CD4-positive, alpha-beta T cell treated with Interleukin-17A for 4 hours (primary cell): ENCODE data around the gene CD22.

ENCODE experiments used
- DNase-seq: peaks from one replicate; pipeline ENCODE4 v3.0.0-alpha.2; 2020; ENCODE audit warnings: mixed read lengths

Gene CD22

DNA sequence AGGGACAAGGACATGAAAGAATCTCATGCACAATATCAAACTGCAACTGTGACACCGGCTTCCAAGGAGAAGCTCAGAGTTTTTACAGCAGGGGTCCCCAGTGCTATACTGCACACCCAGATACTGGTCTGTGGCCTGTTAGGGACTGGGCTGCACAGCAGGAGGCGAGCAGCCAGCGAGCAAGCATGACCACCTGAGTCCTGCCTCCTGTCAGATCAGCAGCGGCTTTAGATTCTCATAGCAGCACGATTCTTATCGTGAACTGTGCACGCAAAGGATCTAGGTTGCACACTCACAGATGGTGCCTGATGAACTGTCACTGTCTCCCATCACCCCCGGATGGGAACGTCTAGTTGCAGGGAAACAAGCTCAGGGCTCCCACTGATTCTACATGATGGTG is 13.1 kb upstream of the CD22 start:
- DNase-seq: no peak

DNA sequence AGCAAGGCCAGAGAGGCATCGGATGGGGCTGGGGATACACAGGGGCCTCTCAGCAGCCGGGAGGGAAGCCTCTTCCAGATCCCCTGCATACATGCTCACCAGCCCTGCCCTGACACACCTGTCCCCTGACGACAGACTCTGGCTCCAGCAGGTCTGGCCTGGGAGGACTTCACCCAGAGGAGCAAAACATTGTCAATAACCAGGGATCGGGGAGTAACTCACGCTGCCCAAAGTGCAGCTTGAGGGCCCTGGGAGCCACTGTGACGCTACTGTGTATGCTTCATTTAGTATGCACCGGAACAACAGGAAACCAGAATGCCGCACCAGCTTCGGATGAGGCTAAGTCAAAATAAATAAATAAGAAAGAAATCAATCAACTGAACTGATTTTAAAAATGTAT is 12.4 kb upstream of the CD22 start:
- DNase-seq: no peak

DNA sequence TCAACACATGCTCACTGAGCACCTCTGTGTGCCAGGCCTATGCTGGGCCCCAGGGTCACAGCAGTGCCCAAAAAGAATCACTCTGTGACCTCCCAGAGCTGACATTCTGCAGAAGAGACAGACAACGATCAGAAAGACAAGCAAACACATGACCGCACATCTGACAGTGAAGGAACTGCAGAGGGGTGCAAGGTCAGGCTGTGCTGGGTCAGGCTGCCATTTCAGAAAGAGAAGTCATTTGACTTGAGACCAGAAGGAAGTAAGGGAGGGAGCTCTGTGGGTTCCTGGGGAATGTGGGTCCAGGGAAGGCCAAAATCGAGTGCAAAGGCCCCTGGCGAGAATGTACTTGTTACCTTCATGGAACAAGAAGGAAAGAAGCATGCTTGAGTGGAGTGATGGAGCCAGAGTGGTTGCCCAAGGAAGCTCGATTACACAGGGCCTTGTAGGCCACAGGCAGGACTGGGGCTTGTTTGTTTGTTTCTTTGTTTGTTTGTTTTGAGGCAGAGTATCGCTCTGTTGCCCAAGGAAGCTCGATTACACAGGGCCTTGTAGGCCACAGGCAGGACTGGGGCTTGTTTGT is 11.4 kb upstream of the CD22 start:
- DNase-seq: no peak

DNA sequence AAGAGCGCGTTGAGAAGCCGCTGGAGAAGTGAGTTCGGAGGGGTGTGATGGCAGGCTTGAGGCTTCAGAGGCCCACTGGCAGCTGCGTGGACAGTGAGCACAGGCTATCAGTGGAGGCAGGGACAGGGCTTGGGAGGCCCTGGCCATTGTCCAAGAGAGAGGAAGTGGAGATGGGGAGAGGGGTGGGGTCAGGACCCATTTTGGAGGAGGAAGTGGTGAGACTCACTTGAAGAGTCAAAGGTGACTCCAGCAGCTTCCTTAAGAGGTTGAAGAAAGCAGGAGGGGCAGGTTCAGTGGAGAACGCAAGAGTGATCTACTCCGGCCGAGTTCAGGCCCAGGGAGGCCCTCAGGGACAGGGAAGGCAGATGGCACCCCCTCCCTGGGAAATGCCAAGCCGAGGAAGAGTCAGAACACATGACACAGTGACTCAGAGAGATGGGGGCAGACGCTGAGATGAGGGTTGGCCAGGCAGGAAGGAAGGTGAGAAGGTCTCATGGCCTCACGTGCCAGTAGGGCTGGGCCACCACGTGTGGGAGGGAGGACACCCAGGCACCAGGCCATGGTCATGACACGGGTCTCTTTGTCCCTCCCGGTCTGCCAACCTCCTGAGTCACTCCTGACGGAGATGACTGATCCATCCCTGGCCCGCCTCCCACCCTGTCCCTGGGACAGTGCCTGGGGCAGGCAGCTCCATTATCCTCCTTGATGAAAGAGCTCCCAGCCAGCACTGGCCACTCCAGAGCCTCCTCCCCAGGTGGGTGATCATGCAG is 10.1 kb upstream of the CD22 start:
- DNase-seq: no peak

DNA sequence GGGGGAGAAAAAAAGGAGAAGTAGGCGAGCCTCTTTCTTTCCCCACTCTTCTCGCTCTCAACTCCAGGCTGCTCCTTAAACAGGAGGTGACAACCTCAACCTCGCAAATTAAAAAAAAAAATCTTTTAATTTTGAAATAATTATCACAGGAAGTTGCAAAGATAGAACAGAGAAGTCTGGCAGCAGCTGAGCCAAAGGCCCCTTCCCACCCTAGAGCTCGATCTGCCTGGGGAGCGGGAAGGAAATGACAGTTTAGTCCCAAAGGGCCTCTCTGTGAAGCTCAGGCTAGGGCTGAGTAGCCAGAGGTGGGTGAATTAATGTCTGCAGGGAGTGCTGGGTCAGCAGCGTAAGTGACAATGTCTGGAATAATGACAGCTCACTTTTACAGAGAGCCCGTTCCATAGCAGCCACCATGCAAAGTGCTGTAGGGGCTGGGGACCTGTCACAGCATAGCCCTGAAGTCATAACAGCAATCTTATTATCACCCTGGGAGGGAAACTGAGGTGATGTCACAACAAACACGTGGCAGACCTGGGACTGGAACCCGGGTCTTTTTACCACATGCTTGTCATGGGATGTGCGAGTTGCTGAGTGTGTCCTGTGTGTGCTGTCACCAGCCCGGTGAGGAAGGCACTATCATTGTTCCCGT is 8.8 kb upstream of the CD22 start:
- DNase-seq: no peak

DNA sequence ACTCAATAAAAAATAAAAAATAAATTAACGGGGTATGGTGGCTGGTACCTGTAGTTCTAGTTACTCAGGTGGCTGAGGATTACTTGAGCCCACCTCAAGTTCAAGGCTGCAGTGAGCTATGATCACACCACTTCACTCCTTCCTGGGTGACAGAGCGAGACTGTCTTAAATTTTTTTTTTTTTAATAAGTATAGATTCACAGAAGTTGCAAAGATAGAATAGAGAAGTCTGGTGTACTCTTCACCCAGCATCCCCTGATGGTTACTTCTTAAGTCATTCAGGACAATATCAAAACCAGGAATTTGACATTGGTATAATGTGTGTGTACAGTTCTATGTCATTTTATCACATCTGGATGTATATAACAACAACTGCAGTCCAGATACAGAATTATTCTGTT is 7.7 kb upstream of the CD22 start:
- DNase-seq: no peak

DNA sequence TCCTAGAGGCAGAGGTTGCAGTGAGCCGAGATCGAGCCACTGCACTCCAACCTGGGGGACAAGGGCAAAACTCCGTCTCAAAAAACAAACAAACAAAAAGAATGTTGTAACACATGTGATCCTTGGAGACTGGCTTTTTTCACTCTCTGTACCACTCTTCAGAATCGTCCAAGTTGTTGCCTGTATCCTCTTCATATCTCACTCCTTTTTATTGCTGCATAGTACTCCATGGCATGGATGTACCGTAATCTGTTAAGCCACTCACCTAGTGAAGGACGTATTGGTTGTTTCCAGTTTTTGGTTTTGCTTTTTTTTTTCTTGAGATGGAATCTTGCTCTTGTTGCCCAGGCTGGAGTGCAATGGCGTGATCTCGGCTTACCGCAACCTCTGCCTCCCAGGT is 7.0 kb upstream of the CD22 start:
- no peak for DNase-seq

DNA sequence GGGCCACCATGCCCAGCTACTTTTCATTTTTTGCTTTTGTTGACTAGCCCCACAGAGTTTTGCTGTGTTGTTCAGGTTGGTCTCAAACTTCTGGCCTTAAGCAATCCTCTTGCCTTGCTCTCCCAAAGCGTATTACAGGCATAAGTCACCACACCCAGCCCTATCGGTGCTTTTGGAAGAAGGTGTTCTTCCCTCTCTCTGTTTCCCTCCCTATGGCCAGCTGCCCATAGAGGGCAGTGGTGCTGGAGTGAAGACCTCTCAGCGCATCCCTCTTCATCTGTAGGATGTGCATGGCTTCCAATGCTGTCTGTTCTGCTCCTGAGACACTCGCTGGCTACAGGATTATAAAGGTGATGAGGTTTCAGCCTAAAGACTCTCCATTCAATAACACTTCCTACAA is 1.3 kb upstream of the CD22 start:
- no peak for DNase-seq

DNA sequence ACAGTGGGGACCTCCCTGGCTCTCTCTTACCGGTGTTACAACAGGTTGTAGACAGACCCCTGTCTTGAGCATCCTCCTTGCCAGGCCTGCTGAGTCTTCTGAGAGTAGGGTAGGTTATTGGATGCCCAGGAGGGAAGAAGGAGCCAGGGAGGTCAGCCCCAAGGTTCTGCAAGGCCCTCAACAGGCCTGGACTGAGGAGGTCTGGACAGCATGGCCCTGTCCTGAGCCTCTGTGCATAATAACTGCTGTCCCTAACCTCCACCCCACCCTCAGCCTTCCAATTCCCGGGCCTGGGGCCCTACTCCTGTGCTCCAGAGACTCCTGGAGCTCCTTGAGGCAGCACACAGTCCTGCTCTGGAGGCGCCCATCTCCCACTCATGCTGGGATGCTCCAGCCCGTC is 336 bp downstream of the CD22 start:
- DNase-seq: no peak

DNA sequence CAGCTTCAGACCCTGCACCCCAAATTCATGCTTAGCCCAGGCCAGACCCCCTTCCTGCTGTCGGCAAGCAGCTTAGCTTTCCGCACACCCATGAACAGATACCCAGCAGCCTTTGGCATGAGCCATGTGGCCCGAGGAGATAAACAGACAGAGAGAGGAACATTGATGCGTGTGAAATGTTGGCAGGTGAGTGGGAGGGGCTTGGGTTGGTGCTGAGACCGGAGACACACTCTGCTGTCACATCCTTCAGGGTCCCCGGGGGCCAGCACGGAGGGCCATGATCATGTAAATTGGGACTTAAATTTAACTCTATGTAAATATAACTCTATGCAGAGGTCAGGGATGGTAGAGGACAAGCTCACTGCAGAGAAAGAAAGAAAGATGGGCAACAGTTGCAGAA is 1.5 kb downstream of the CD22 start:
- no peak for DNase-seq

DNA sequence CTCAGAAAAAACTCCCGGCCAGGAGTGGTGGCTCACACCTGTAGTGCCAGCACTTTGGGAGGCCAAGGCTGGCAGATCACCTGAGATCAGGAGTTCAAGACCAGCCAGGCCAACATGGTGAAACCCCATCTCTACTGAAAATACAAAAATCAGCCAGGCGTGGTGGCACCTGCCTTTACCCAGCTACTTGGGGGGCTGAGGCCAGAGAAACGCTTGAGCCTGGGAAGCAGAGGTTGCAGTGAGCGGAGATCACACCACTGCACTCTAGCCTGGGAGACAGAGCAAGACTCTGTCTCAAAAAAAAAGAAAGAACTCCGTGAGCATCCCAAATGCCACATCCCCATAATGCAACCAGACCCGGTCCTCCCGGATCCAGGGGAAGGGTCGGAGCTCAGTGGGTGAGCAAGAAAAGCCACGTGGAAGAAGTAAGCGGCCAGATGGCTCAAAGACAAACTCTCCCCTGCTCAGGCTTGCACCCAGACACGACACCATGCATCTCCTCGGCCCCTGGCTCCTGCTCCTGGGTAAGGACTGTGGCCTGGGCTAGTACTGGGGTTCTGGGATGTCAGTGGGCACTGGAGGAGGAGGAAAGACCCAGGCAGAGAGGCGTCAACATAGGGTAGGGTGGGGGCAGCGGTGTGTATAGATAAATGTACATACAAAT is 2.7 kb downstream of the CD22 start:
- DNase-seq: no peak

DNA sequence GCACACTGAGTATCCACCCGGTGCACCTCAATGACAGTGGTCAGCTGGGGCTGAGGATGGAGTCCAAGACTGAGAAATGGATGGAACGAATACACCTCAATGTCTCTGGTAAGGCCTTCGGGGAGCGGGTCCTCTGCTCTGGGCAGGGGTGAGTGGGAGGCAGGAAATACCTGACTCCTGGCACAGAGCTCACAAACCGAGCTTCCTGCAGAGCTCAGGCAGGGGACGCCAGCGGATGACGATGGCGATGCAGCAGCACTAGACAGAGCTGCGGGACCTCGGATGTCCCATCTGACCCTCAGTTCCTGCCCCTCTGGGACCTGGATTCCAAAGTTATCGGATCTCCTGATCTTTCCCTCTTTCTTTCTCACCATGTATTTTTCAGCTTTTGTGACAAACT is 3.8 kb downstream of the CD22 start:
- peak; percentile 56 for DNase-seq

DNA sequence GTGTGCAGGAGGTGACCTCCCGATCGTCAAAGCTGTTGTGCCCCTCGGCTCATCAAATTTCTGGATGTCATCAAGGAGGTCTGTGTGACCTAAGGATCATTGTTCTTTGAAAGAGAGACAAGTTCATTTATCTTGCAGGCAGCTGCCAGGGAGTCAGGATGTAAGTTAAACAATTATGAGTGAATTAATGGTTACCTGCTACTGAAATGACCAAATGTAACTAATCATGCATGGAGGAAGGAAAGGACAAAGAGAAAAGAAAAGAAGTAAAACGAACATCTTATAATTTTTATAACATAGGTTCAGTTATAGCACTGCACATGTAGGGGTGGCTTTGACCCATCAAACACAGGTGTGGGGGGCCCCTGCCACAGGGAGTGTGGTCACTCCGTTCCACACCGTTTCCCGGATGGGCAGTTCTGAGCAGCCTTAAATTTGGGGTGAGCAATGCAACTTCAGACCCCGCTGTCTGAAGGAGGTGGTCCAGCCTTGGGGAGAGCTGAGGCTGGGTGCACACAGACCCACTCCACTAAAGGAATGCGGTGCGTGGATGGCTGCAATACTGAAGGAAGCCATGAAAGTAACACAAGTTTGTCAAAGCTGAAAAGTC is 5.3 kb downstream of the CD22 start:
- no peak for DNase-seq

DNA sequence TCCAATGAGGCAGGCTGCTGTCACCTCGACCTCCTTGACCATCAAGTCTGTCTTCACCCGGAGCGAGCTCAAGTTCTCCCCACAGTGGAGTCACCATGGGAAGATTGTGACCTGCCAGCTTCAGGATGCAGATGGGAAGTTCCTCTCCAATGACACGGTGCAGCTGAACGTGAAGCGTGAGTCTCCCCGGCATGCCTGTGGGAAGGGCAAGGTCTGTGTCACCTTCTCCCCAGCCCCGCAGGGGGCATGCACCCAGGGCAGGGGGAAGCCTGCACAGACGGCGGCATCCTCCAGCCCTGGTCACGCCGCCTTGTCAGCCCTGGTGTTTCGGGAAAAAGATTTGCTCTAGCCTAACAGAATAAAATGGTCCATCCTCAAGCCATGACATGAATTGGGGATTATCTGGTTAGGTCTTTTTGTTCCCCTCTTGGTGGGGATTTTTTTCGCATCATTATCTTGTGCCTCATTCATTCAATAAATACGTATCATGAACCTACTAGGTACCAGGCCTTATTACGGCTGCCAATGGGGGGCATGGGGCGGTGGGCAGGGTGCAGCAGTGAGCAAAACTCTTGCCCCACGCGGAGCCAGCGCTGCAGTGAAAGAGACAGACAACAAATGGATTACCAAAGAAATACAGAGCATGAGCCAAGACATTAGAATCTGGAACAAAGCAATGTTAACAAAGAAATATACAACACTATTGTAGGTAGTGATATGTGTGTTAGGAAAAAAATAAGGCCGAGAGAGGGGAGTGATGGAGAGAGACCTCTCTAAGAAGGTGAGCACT is 7.4 kb downstream of the CD22 start:
- DNase-seq: no peak

DNA sequence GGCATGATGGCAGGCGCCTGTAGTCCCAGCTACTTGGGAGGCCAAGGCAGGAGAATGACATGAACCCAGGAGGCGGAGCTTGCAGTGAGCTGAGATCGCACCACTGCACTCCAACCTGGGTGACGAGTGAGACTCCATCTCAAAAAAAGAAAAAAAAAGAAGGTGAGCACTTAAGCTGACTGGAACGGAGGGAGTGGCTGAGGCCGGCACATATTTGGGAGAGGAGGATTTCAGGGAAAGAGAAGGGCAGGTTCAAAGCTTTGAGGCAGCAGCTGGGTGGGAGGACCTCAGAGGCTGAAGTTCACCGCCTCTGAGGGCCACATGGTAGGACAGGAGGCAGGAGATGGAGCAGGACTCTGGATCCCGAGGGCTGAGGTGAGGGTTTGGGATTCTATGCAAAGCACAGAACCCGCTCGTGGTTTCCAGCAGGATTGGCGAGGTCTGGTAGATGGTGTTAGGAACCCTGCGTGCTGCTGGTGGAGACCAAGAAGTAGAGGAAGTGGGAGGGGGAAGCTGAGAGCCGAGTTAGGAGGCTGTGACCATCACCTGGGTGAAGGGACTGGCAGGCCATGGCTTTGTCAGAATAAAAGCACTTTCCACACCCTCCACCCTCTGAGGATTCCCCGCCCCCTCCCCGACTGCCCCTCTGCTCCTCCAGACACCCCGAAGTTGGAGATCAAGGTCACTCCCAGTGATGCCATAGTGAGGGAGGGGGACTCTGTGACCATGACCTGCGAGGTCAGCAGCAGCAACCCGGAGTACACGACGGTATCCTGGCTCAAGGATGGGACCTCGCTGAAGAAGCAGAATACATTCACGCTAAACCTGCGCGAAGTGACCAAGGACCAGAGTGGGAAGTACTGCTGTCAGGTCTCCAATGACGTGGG is 8.4 kb downstream of the CD22 start:
- no peak for DNase-seq

DNA sequence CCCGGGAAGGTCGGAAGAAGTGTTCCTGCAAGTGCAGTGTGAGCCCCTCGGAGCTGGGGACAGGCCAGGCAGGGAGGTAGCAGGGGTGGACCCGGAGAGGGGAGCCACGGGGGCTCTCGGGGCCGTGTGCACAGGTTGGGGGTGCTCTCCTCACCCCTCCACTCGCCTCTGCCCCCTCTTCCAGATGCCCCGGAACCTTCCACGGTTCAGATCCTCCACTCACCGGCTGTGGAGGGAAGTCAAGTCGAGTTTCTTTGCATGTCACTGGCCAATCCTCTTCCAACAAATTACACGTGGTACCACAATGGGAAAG is 9.0 kb downstream of the CD22 start:
- no peak for DNase-seq

DNA sequence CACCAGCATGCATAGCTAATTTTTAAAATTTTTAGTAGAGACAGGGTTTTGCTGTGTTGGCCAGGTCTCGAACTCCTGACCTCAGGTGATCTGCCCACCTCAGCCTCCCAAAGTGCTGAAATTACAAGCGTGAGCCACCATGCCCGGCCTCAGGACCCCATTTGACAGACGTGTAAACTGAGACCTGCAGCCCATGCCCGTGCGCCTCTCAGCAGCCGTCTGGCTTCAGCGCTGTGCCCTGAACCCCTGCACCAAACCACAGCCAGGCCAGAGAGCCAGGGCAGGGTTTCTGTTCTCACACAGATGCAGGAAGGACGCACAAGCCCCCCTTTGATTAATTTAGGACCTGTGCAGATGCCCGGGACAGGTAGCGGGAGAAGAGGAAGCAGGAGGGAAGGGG is 11.4 kb downstream of the CD22 start:
- no peak for DNase-seq

DNA sequence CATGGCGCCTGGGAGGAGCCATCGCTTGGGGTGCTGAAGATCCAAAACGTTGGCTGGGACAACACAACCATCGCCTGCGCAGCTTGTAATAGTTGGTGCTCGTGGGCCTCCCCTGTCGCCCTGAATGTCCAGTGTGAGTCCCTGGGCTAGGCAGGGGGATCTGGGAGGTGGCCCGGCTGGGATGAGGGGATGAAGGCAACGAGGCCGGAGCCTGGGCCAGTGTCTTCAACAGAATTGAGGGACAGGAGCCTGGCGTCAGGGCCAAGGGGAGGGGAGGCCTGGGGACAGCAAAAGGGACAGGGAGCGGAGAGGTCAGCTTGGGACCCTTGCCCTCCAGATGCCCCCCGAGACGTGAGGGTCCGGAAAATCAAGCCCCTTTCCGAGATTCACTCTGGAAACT is 12.0 kb downstream of the CD22 start:
- DNase-seq: no peak

DNA sequence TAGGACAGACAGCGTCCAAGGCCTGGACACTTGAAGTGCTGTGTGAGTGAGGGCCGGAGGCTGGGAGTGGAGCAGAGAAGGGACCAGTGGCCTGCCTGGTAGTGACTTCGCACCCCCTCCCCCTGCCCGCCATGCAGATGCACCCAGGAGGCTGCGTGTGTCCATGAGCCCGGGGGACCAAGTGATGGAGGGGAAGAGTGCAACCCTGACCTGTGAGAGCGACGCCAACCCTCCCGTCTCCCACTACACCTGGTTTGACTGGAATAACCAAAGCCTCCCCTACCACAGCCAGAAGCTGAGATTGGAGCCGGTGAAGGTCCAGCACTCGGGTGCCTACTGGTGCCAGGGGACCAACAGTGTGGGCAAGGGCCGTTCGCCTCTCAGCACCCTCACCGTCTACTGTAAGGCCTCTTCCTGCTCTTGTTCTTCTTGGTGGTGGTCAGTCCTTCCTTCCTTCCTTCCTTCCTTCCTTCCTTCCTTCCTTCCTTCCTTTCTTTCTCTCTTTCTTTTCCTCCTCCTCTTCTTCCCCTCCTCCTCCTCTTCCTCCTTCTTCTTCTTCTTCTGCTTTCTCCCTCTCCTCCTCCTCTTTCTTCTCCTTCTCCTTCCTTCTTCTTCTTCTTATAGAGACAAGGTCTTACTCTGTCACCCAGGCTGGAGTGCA is 12.7 kb downstream of the CD22 start:
- DNase-seq: no peak

DNA sequence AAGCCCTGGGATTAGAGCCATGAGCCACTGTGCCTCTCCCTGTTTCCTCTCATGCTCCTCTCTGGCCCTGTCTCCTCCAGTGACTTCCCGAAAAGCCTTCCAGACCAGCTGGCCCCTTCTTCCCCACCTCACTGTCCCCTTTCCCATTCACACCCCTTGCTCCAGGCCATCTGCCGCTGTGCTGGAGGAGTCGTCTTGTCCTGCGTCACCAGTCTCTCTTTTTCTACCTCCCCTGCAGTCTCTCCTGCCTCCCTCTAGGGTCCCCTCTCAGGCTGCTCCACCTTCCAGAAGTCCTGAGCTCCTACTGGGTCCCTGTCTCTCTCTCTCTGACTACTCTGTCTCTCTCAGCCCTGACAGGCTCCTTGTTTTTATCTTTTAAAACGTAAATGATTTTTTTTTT is 13.4 kb downstream of the CD22 start:
- DNase-seq: no peak

DNA sequence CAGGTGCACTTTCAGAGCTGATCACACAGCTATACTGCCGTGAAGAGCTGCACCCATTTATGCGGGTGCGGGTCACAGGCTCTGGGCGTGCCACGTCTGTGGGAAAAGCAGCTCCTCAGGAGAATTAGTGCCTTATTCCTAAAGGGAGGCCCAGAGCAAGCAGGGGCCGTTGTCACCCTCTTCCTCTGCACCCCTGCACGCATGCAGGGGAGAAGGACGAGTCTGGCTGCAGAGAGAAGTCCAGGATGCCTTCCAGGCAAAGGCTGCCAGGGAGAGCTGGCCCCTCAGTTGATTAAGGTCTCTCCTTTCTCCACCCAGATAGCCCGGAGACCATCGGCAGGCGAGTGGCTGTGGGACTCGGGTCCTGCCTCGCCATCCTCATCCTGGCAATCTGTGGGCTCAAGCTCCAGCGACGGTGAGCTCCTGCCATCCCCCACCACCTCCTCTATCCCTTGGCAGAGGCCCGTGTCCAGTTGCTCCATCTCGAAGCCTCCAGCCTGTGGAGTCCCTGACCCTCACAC is 15.6 kb downstream of the CD22 start:
- DNase-seq: no peak
